Liver (tissue), 9 donors: ENCODE measurements around the gene DUS3L. TPM values are rescaled to one million over a fixed set of nuclear protein-coding genes. Genes with fewer than 3 reads are reported as not detected.
A peak's percentile ranks its signal among the peaks of the same experiment; 100 is the strongest.

Experiments used
- DNase-seq: peaks from one replicate; pipeline ENCODE4 v3.0.0-alpha.2; 2017; ENCODE audit warnings: low spot score
- H3K27ac ChIP-seq, 2 donors: one replicate each; pipeline ENCODE4 v1.7.0; 2013; ENCODE audit warnings: inconsistent platforms in 2 of 2, low read length in 2 of 2, control low read depth in 1 of 2, low read depth in 1 of 2, mild to moderate bottlenecking in 1 of 2
- H3K27me3 ChIP-seq, 4 donors: one replicate each; pipeline versions ENCODE4 v1.6.1 to v1.7.0; 2013; ENCODE audit warnings: low read length in 3 of 4, inconsistent platforms in 1 of 4, mild to moderate bottlenecking in 1 of 4, moderate library complexity in 1 of 4; ENCODE audit not compliant: control insufficient read depth in 4 of 4, insufficient read depth in 4 of 4
- H3K36me3 ChIP-seq, 4 donors: one replicate each; pipeline versions ENCODE4 v1.6.1 to v1.7.0; 2013; ENCODE audit warnings: low read length in 3 of 4, mild to moderate bottlenecking in 3 of 4, low read depth in 1 of 4, moderate library complexity in 1 of 4; ENCODE audit not compliant: control insufficient read depth in 4 of 4, insufficient read depth in 3 of 4
- H3K4me1 ChIP-seq, 4 donors: one replicate each; pipeline versions ENCODE4 v1.6.1 to v1.7.0; 2013; ENCODE audit warnings: low read length in 3 of 4, mild to moderate bottlenecking in 3 of 4, moderate library complexity in 1 of 4; ENCODE audit not compliant: control insufficient read depth in 4 of 4, insufficient read depth in 4 of 4
- H3K4me3 ChIP-seq, 3 donors: one replicate each; pipeline versions ENCODE4 v1.6.1 to v1.7.0; 2013; ENCODE audit warnings: low read length in 3 of 3, control low read depth in 1 of 3, low read depth in 1 of 3, mild to moderate bottlenecking in 1 of 3
- H3K9ac ChIP-seq, 2 donors: one replicate each; pipeline ENCODE4 v1.7.0; 2013; ENCODE audit warnings: low read length in 2 of 2, mild to moderate bottlenecking in 2 of 2, moderate library complexity in 2 of 2, control low read depth in 1 of 2, low read depth in 1 of 2
- H3K9me3 ChIP-seq, 4 donors: one replicate each; pipeline versions ENCODE4 v1.6.1 to v1.7.0; 2013; ENCODE audit warnings: low read length in 3 of 4; ENCODE audit not compliant: control insufficient read depth in 4 of 4
- CTCF ChIP-seq: fragments of 150-350 bp; IDR thresholded peaks from 2 replicates; pipeline ENCODE4 v1.5.1; 2017; ENCODE audit warnings: improper control_type of control experiment, low read depth, low read length; ENCODE audit not compliant: missing input control
- HNF4A ChIP-seq, 2 donors: conservative IDR thresholded peaks; 2 replicates each; pipeline ENCODE4 v1.6.1; 2016; ENCODE audit warnings: antibody characterized with exemption in 2 of 2, mild to moderate bottlenecking in 2 of 2
- HNF4G ChIP-seq: IDR thresholded peaks from 2 replicates; pipeline ENCODE4 v1.6.1; 2016; ENCODE audit warnings: antibody characterized with exemption
- JUND ChIP-seq, 2 donors: IDR thresholded peaks; 2 replicates each; pipeline ENCODE4 v1.6.1; 2016; ENCODE audit warnings: antibody characterized with exemption in 2 of 2
- NR2F2 ChIP-seq: IDR thresholded peaks from 2 replicates; pipeline ENCODE4 v1.6.1; 2016; ENCODE audit warnings: antibody characterized with exemption
- RAD21 ChIP-seq, 2 donors: IDR thresholded peaks; 2 replicates each; pipeline ENCODE4 v1.6.1; 2016; ENCODE audit warnings: antibody characterized with exemption in 2 of 2, mild to moderate bottlenecking in 2 of 2
- RXRA ChIP-seq, 2 donors: IDR thresholded peaks; 2 replicates each; pipeline ENCODE4 v1.6.1; 2017 to 2018; ENCODE audit warnings: antibody characterized with exemption in 2 of 2, mild to moderate bottlenecking in 1 of 2
- SP1 ChIP-seq: IDR thresholded peaks from 2 replicates; pipeline ENCODE4 v1.6.1; 2018; ENCODE audit warnings: antibody characterized with exemption, mild to moderate bottlenecking
- ZBTB33 ChIP-seq: IDR thresholded peaks from 2 replicates; pipeline ENCODE4 v1.6.1; 2016; ENCODE audit warnings: antibody characterized with exemption
- WGBS: extraction: QIAGEN DNeasy Blood & Tissue Kit; methylation state at CpG from one replicate; pipeline ENCODE4 v1.1.7; 2013; 5-methylcytosine and 5-hydroxymethylcytosine counted together
- polyA plus RNA-seq, 2 donors: library from polyadenylated mRNA; stranded (reverse) in 1 of 2; unstranded in 1 of 2; fragments of 200-250 nt in 1 of 2; fragments of >200 nt in 1 of 2; fragmentation: Nextera tagmentation in 1 of 2; extraction: Ambion mirVana in 1 of 2; gene quantifications; one replicate each; pipeline versions ENCODE4 v1.2.1 to v1.2.3, GENCODE V29; 2013 to 2015
- total RNA-seq, 2 donors: library from RNA; depleted of rRNA; stranded (reverse); fragments of >200 nt; gene quantifications; one replicate each; pipeline ENCODE4 v1.2.3, GENCODE V29; 2014
- TF ChIP-seq, protein P1 (sequence below): IDR thresholded peaks from 2 replicates; pipeline ENCODE4 v1.6.1; 2016; ENCODE audit warnings: antibody characterized with exemption, mild to moderate bottlenecking
- donor health status: healthy.
- donor health status: healthy.
- donor health status: healthy.
- donor health status: healthy.
- donor health status: healthy.

DUS3L gene
- total and polyA plus RNA-seq, 4 donors, result 12.2 to 19.0 (median 16.9) TPM

DNA sequence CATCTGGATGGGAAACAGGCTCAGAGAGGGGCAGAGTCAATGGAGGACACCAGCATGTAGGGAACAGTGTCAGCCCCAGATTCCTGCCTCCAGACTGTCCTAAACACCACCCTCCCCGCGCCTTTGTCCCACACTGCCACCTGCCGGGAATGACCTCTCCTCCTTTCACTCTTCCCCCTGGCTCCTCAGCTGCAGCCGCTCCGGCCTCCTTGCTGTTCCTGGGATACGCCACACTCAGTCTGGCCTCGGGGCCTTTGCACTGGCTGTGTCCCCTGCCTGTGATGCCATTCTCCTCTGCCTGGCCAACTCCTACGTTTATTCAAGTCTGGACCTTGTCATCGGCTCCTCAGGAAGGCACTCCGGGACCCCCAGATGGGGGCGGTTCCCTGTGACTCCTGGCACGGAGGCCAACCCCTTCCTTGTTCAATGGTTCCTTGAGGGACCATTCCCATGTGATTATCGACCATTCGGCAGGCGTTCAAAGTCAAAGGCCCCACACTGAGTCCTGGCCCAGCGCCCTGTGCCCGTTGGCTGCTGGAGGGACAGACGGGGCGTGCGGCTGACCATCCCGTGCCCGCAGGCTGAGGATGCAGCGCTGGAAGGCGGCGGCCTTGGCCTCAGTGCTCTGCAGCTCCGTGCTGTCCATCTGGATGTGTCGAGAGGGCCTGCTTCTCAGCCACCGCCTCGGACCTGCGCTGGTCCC is 32.8 kb upstream of the DUS3L start:
- H3K9me3 ChIP-seq, result no peaks in the 10 kb centered on the region
- H3K4me3 ChIP-seq, result no peak overlapping the region
- no peak overlapping the region for H3K27ac ChIP-seq
- peak; percentile 28 for TF ChIP-seq CTCF
- TF ChIP-seq, protein P1, sequence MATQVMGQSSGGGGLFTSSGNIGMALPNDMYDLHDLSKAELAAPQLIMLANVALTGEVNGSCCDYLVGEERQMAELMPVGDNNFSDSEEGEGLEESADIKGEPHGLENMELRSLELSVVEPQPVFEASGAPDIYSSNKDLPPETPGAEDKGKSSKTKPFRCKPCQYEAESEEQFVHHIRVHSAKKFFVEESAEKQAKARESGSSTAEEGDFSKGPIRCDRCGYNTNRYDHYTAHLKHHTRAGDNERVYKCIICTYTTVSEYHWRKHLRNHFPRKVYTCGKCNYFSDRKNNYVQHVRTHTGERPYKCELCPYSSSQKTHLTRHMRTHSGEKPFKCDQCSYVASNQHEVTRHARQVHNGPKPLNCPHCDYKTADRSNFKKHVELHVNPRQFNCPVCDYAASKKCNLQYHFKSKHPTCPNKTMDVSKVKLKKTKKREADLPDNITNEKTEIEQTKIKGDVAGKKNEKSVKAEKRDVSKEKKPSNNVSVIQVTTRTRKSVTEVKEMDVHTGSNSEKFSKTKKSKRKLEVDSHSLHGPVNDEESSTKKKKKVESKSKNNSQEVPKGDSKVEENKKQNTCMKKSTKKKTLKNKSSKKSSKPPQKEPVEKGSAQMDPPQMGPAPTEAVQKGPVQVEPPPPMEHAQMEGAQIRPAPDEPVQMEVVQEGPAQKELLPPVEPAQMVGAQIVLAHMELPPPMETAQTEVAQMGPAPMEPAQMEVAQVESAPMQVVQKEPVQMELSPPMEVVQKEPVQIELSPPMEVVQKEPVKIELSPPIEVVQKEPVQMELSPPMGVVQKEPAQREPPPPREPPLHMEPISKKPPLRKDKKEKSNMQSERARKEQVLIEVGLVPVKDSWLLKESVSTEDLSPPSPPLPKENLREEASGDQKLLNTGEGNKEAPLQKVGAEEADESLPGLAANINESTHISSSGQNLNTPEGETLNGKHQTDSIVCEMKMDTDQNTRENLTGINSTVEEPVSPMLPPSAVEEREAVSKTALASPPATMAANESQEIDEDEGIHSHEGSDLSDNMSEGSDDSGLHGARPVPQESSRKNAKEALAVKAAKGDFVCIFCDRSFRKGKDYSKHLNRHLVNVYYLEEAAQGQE, result no peak
- TF ChIP-seq HNF4A (conservative IDR thresholded peaks at IDR 0.05), result peak in 1 of 2 donors; percentile 4
- peak; percentile 67 to 71 for TF ChIP-seq RAD21 (IDR thresholded peaks at IDR 0.05)
- no peak for TF ChIP-seq RXRA (IDR thresholded peaks at IDR 0.05)
- TF ChIP-seq ZBTB33, result no peak
- TF ChIP-seq JUND (IDR thresholded peaks at IDR 0.05), result no peak
- TF ChIP-seq NR2F2, result no peak
- TF ChIP-seq SP1, result no peak
- H3K4me1 ChIP-seq, result peaks cover 9 to 35% (median 20%) of the 10 kb centered on the region in 4 donors
- DNase-seq, result no peak
- no peak overlapping the region for H3K9ac ChIP-seq
- WGBS, result 62% methylated on average over 30 of the region's 30 CpGs
- no peaks in the 10 kb centered on the region for H3K36me3 ChIP-seq
- H3K27me3 ChIP-seq, result no peaks in the 10 kb centered on the region

DNA sequence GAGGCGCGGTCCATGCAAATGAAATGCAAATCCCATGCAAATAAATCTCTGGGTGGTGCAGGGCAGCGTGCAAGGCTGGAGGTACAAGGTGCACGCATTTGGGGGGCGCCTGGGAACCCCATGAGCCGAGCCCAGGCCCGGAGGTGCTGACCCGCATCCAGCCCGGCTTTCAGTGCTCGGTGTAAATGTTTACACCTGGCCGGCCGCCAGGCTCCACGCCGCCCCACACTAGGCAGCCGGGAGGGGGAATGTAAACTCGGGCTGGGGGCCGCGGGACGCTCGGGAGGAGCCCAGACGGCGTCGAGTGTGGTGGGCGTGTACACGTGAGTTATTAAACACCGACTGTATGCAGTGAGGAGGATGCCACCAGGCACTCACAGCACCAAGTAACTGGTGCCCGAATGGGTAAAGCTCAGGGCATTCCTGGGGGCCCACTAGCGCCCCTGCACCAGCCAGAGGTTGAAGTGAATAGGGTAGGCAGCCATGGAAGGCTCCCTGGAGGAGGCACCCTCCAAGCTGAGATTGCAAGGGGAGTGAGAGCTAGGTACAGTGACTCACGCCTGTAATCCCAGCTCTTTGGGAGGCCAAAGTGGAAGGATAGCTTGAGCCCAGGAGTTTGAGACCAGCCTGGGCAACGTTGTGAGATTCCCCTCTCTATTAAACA is 31.4 kb upstream of the DUS3L start:
- Histone ChIP-seq H3K27me3 (no peaks in the 10 kb centered on the region), H3K36me3 (no peaks in the 10 kb centered on the region), H3K4me1 (peaks cover 8 to 28% (median 16%) of the 10 kb centered on the region in 4 donors), H3K9ac (no peak overlapping the region), H3K4me3 (no peak overlapping the region), H3K9me3 (no peaks in the 10 kb centered on the region), H3K27ac (no peak overlapping the region)
- peak; percentile 53 for DNase-seq
- WGBS, result 28% methylated on average over 30 of the region's 30 CpGs
- TF ChIP-seq HNF4G, result no peak
- peak in 1 of 2 donors; percentile 6 for TF ChIP-seq RAD21 (IDR thresholded peaks at IDR 0.05)
